ENCODE results near the gene TXNRD1.

Gene TXNRD1

DNA sequence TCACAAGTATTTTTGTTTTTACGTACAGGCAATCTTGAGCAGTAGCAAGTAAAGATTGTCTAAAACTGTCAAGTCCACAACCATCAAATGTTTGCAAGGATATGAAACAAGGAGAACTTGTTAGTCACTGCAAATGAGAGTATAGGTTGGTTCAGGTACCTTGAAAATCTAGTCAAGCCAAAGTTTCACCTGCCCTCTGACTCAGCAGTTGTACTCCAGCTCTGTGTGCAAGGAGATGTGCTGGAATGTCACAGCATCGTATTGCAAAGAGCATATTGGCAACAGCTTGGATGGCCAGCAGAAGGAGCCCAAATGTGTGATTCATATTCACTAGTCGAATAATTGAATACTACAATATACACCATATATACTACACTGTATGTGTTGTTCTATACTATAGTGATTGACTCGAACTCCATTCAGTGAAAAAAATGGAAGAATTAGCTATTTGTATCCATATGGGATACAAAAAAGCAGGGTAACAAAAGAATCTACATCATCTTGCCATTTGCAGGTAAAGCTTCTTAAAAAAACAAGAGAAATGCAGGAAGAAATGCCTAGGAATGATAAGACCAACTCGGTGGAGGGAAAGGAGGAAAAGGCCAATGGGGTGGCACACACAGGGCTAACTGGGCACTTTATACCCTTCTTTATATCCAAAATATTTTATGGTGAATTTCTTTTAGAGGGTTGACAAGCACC is 131.9 kb downstream of the TXNRD1 start:
- Histone ChIP-seq H3K4me3 (ENCODE audit: low read length in 2 of 2) (no peak overlapping the region), H3K4me1 (ENCODE audit: control insufficient read depth in 2 of 2, insufficient read depth in 2 of 2, low read length in 2 of 2) (no peaks in the 10 kb centered on the region), H3K9me3 (ENCODE audit: control insufficient read depth in 2 of 2, low read length in 2 of 2) (no peaks in the 10 kb centered on the region)

DNA sequence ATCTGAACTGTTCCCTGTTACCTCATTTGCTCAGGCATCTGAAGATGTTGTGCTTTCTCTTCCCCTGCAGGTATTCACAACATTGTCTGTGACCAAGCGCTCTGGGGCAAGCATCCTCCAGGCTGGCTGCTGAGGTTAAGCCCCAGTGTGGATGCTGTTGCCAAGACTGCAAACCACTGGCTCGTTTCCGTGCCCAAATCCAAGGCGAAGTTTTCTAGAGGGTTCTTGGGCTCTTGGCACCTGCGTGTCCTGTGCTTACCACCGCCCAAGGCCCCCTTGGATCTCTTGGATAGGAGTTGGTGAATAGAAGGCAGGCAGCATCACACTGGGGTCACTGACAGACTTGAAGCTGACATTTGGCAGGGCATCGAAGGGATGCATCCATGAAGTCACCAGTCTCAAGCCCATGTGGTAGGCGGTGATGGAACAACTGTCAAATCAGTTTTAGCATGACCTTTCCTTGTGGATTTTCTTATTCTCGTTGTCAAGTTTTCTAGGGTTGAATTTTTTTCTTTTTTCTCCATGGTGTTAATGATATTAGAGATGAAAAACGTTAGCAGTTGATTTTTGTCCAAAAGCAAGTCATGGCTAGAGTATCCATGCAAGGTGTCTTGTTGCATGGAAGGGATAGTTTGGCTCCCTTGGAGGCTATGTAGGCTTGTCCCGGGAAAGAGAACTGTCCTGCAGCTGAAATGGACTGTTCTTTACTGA is 132.9 kb downstream of the TXNRD1 start:
- H3K4me3 ChIP-seq (ENCODE audit: low read length in 2 of 2) = no peak overlapping the region
- H3K9ac ChIP-seq (ENCODE audit: low read depth in 1 of 2, low read length in 2 of 2) = no peak overlapping the region
- H3K27ac ChIP-seq (ENCODE audit: low read depth in 2 of 2, low read length in 2 of 2) = no peak overlapping the region
- peaks cover 33 to 46% of the 10 kb centered on the region in 2 donors for H3K36me3 ChIP-seq (ENCODE audit: control insufficient read depth in 2 of 2, insufficient read depth in 2 of 2, low read length in 2 of 2)
- no peaks in the 10 kb centered on the region for H3K9me3 ChIP-seq (ENCODE audit: control insufficient read depth in 2 of 2, low read length in 2 of 2)
- no peaks in the 10 kb centered on the region for H3K27me3 ChIP-seq (ENCODE audit: control insufficient read depth in 2 of 2, insufficient read depth in 2 of 2, low read length in 2 of 2)
- H3K4me1 ChIP-seq (ENCODE audit: control insufficient read depth in 2 of 2, insufficient read depth in 2 of 2, low read length in 2 of 2) = no peaks in the 10 kb centered on the region

More for the DNA sequence above, 131.9 kb downstream of the TXNRD1 start:
- no peaks in the 10 kb centered on the region for H3K27me3 ChIP-seq (ENCODE audit: control insufficient read depth in 2 of 2, insufficient read depth in 2 of 2, low read length in 2 of 2)
- no peak overlapping the region for H3K9ac ChIP-seq (ENCODE audit: low read depth in 1 of 2, low read length in 2 of 2)
- no peak overlapping the region for H3K27ac ChIP-seq (ENCODE audit: low read depth in 2 of 2, low read length in 2 of 2)
- peaks cover 39 to 52% of the 10 kb centered on the region in 2 donors for H3K36me3 ChIP-seq (ENCODE audit: control insufficient read depth in 2 of 2, insufficient read depth in 2 of 2, low read length in 2 of 2)

DNA sequence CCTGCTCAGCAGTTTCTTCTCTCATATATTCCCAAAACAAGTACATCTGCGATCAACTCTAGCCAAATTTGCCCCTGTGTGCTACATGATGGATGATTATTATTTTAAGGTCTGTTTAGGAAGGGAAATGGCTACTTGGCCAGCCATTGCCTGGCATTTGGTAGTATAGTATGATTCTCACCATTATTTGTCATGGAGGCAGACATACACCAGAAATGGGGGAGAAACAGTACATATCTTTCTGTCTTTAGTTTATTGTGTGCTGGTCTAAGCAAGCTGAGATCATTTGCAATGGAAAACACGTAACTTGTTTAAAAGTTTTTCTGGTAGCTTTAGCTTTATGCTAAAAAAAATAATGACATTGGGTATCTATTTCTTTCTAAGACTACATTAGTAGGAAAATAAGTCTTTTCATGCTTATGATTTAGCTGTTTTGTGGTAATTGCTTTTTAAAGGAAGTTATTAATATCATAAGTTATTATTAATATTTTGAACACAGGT is 133.5 kb downstream of the TXNRD1 start:
- no peak overlapping the region for H3K9ac ChIP-seq (ENCODE audit: low read depth in 1 of 2, low read length in 2 of 2)
- H3K27ac ChIP-seq (ENCODE audit: low read depth in 2 of 2, low read length in 2 of 2) = no peak overlapping the region
- peaks cover 33 to 44% of the 10 kb centered on the region in 2 donors for H3K36me3 ChIP-seq (ENCODE audit: control insufficient read depth in 2 of 2, insufficient read depth in 2 of 2, low read length in 2 of 2)
- H3K9me3 ChIP-seq (ENCODE audit: control insufficient read depth in 2 of 2, low read length in 2 of 2) = no peaks in the 10 kb centered on the region
- H3K4me1 ChIP-seq (ENCODE audit: control insufficient read depth in 2 of 2, insufficient read depth in 2 of 2, low read length in 2 of 2) = no peaks in the 10 kb centered on the region
- no peaks in the 10 kb centered on the region for H3K27me3 ChIP-seq (ENCODE audit: control insufficient read depth in 2 of 2, insufficient read depth in 2 of 2, low read length in 2 of 2)
- no peak overlapping the region for H3K4me3 ChIP-seq (ENCODE audit: low read length in 2 of 2)

DNA sequence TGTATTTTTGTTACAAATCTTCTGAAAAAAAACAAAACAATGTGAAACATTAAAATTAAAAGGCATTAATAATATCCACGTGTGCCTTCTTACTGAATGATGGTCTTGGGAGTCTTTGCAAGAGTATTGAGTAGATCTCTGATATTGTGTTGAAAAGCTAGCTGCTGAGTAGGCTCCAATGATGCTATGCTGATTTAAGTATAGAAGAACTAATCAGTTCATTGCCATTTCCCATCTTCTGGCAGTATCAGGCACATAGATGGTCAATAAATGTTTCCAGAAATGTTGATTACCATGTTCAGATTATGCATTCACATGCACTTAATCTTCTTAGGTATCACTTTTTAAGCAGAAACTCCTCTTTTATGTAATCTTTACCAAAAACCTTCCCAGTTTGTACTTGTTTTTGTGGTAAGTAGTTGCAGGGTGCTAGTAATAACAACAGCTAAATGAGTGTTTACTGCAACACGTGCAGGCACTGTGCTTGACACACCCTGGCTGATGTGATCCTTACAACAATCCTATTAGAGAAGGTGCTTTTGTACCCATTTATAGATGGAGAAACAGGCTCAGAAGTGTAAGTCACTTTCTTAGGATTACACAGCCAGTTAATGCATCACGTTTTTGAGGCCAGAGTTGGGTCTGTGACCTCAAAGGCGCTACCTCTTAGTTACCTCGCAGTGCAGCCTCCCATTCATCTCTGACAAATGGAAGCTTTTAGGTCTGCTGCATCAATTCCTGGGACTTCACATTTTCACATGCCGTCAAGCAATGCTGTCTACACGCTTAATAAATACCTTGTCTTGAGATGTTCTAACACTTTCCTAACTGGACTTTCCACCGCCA is 134.9 kb downstream of the TXNRD1 start:
- no peak overlapping the region for H3K27ac ChIP-seq (ENCODE audit: low read depth in 2 of 2, low read length in 2 of 2)
- no peaks in the 10 kb centered on the region for H3K4me1 ChIP-seq (ENCODE audit: control insufficient read depth in 2 of 2, insufficient read depth in 2 of 2, low read length in 2 of 2)
- H3K9me3 ChIP-seq (ENCODE audit: control insufficient read depth in 2 of 2, low read length in 2 of 2) = no peaks in the 10 kb centered on the region
- H3K27me3 ChIP-seq (ENCODE audit: control insufficient read depth in 2 of 2, insufficient read depth in 2 of 2, low read length in 2 of 2) = no peaks in the 10 kb centered on the region
- H3K9ac ChIP-seq (ENCODE audit: low read depth in 1 of 2, low read length in 2 of 2) = no peak overlapping the region
- no peak overlapping the region for H3K4me3 ChIP-seq (ENCODE audit: low read length in 2 of 2)
- H3K36me3 ChIP-seq (ENCODE audit: control insufficient read depth in 2 of 2, insufficient read depth in 2 of 2, low read length in 2 of 2) = peaks cover 33 to 40% of the 10 kb centered on the region in 2 donors

DNA sequence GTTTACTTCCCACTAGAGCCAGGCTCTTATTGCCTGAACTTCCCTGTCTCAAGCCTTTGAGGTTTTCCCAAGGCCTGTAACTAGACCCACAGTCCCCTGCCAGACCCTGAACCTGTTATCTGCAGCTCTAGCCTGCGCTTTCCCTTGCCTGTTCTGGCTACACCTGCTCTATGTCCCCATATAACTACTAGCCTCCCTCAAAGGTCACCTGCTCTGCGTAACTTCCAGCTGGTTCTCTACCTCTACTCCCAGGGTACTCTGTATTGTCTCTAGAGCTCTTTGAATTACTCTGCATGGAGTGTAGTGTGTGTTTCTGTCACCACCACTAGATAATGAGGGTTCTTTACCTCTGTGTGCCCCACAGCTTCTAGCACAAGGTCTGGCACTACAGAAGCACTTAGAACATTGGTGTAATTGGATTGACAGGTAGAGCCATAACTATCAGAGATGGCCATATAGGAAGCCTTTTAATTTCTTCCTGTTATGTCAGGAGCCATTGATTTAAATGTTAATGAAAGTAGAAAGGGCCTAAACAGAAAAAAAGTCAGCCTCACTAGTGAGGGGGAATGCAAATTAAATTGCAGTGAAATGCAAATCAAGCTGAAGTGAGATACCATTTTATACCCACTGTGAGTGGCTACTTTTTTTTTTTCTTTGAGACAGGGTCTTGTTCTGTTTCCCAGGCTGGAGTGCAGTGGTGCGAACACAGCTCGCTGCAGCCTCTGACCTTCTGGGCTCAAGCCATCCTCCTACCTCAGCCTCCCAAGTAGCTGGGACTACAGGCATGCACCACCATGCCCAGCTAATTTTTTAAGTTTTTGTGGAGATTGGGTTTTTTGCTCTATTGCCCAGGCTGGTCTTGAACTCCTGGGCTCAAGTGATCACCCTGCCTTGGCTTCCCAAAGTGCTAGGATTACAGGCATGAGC is 135.7 kb downstream of the TXNRD1 start:
- Histone ChIP-seq H3K27me3 (ENCODE audit: control insufficient read depth in 2 of 2, insufficient read depth in 2 of 2, low read length in 2 of 2) (no peaks in the 10 kb centered on the region), H3K4me3 (ENCODE audit: low read length in 2 of 2) (no peak overlapping the region), H3K9me3 (ENCODE audit: control insufficient read depth in 2 of 2, low read length in 2 of 2) (no peaks in the 10 kb centered on the region), H3K36me3 (ENCODE audit: control insufficient read depth in 2 of 2, insufficient read depth in 2 of 2, low read length in 2 of 2) (peaks cover 33 to 34% of the 10 kb centered on the region in 2 donors), H3K4me1 (ENCODE audit: control insufficient read depth in 2 of 2, insufficient read depth in 2 of 2, low read length in 2 of 2) (no peaks in the 10 kb centered on the region), H3K9ac (ENCODE audit: low read depth in 1 of 2, low read length in 2 of 2) (no peak overlapping the region), H3K27ac (ENCODE audit: low read depth in 2 of 2, low read length in 2 of 2) (no peak overlapping the region)

DNA sequence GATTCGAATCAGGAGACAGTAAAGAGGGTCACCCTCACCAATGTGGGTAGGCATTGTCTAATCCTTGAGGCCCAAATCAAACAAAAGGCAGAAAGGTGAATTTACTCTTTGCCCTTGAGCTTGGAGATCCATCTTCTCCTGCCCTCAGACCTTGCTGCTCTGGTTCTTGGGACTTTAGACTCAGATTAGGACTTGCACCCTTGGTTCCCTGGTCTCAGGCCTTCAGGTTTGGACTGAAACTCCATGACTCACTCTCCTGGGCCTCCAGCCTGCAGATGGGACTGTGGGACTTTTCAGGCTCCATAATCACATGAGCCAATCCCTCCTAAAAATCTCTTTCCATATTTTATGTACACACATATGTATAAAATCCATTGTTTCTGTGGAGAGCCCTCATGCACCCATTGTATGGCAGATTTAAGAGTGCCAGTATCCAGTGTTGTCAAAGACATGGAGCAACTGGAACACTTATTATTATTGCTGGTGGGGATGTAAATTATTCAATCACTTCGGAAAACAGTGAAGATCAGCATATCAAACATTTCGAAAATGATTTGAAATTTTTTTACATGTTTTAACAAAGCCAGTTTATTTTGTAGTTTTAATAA is 136.6 kb downstream of the TXNRD1 start:
- Histone ChIP-seq H3K36me3 (ENCODE audit: control insufficient read depth in 2 of 2, insufficient read depth in 2 of 2, low read length in 2 of 2) (peaks cover 31 to 33% of the 10 kb centered on the region in 2 donors), H3K27ac (ENCODE audit: low read depth in 2 of 2, low read length in 2 of 2) (no peak overlapping the region), H3K9me3 (ENCODE audit: control insufficient read depth in 2 of 2, low read length in 2 of 2) (no peaks in the 10 kb centered on the region), H3K27me3 (ENCODE audit: control insufficient read depth in 2 of 2, insufficient read depth in 2 of 2, low read length in 2 of 2) (no peaks in the 10 kb centered on the region), H3K9ac (ENCODE audit: low read depth in 1 of 2, low read length in 2 of 2) (no peak overlapping the region), H3K4me3 (ENCODE audit: low read length in 2 of 2) (no peak overlapping the region), H3K4me1 (ENCODE audit: control insufficient read depth in 2 of 2, insufficient read depth in 2 of 2, low read length in 2 of 2) (no peaks in the 10 kb centered on the region)

DNA sequence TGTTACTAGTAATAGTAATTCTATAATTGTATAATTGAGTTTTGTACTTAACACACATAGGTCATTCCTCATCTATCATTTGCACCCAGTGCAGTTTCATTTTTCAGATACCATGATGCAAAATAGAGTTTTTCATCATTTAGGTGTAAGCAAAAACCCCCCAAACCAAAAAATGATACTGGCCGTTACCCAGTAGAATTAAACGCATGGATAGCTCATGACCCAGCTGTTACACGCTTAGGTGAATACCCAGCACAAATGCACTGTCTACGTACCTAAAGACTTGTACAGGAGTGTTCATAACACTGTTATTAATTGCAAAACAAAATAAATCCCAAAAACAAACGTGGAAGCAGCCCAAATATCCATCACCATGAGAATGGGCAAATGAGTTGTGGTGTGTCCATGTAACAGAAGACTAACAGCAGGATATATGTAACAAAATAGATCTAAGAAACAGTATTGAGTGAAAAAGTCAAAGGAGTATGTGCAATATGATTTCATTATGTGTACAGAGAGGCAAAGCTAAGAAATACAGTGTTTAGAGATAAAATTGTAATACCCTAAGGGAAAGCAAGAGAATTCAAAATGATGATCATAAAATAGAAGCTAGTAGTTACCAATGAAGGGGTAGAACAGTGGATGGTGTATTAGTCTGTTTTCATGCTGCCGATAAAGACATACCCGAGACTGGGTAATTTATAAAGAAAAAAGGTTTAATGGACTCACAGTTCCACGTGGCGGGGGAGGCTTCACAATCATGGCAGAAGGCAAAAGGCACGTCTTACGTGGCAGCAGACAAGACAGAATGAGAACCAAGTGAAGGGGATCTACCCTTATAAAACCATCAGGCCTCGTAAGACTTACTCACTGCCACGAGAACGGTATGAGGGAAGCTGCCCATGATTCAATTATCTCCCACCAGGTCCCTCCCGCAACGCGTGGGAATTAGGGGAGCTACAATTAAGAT is 137.7 kb downstream of the TXNRD1 start:
- no peak overlapping the region for H3K4me3 ChIP-seq (ENCODE audit: low read length in 2 of 2)
- no peaks in the 10 kb centered on the region for H3K9me3 ChIP-seq (ENCODE audit: control insufficient read depth in 2 of 2, low read length in 2 of 2)
- H3K27me3 ChIP-seq (ENCODE audit: control insufficient read depth in 2 of 2, insufficient read depth in 2 of 2, low read length in 2 of 2) = no peaks in the 10 kb centered on the region
- no peaks in the 10 kb centered on the region for H3K4me1 ChIP-seq (ENCODE audit: control insufficient read depth in 2 of 2, insufficient read depth in 2 of 2, low read length in 2 of 2)
- H3K27ac ChIP-seq (ENCODE audit: low read depth in 2 of 2, low read length in 2 of 2) = no peak overlapping the region
- H3K36me3 ChIP-seq (ENCODE audit: control insufficient read depth in 2 of 2, insufficient read depth in 2 of 2, low read length in 2 of 2) = peaks cover 22 to 26% of the 10 kb centered on the region in 2 donors
- H3K9ac ChIP-seq (ENCODE audit: low read depth in 1 of 2, low read length in 2 of 2) = no peak overlapping the region

DNA sequence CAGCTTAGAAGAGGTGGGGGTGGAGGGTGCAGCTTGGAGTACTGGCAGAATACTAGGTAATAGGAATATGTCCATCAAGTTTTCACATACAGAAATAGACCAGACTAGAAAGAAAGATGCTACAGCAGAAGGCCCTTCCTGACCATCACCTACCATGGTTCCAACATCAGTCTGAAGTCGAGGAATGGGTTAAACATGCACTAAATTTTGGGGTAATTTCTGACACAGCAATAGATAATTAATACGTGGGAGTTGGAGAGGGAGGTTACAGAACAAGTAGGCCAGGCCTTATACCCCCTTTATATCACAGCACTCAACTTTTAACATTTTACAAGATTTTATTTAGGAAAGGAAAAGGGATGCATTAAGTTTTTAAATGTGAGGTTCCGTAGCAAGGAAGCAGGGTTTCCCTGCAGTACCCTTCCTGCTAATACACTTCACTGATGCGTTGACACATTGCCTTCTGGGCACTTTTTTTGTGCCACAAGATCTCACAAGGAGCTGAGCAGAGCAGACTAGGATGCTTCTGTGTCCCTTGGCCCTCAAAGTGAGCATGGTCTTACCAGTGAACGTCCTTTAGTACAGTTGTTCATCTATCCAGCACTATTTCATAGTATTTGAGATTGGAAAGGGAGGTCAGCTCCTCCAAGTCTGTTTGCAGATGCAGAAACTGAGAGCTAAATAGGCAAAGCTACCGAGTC is 138.7 kb downstream of the TXNRD1 start:
- no peaks in the 10 kb centered on the region for H3K27me3 ChIP-seq (ENCODE audit: control insufficient read depth in 2 of 2, insufficient read depth in 2 of 2, low read length in 2 of 2)
- no peaks in the 10 kb centered on the region for H3K4me1 ChIP-seq (ENCODE audit: control insufficient read depth in 2 of 2, insufficient read depth in 2 of 2, low read length in 2 of 2)
- H3K9me3 ChIP-seq (ENCODE audit: control insufficient read depth in 2 of 2, low read length in 2 of 2) = no peaks in the 10 kb centered on the region
- H3K9ac ChIP-seq (ENCODE audit: low read depth in 1 of 2, low read length in 2 of 2) = no peak overlapping the region
- no peak overlapping the region for H3K27ac ChIP-seq (ENCODE audit: low read depth in 2 of 2, low read length in 2 of 2)
- peaks cover 13 to 15% of the 10 kb centered on the region in 2 donors for H3K36me3 ChIP-seq (ENCODE audit: control insufficient read depth in 2 of 2, insufficient read depth in 2 of 2, low read length in 2 of 2)
- H3K4me3 ChIP-seq (ENCODE audit: low read length in 2 of 2) = no peak overlapping the region

Data from mucosa of rectum (tissue), 2 donors.